HL-60 (cell line): Measurements from ENCODE around the gene TUBA1A.
"Not testable (repeated sequence)": the region's sequence is repeated elsewhere in the genome, so short reads cannot be mapped to it uniquely, and the experiment has no call there.

Source experiments
- CTCF ChIP-seq: IDR thresholded peaks from one replicate; pipeline ENCODE4 v1.5.1; 2011; ENCODE audit warnings: low read length, control low read depth, inconsistent platforms; ENCODE audit not compliant: insufficient read depth
- POLR2AphosphoS5 ChIP-seq: IDR thresholded peaks from 2 replicates; pipeline ENCODE4 v1.6.1; 2012; ENCODE audit warnings: low read depth

- TF ChIP-seq CTCF, result not testable (repeated sequence)
- TF ChIP-seq POLR2AphosphoS5, result peak; percentile 37; the same call in 1 of the 2 replicates
Observed at GRCh38 chr12:49183214-49183950, 5.5 kb downstream of the TUBA1A start.
